ENCODE measurements around the gene RNF126. TPM values are rescaled to one million over a fixed set of nuclear protein-coding genes. Genes with fewer than 3 reads are reported as not detected.

The RNF126 gene
- total and polyA plus RNA-seq, 8 donors: 21.1 to 240 (median 35.0) TPM

GRCh38 chr19:695352-695949 is 32.4 kb upstream of the RNF126 start, which contains the start of gene PRSS57:
Gene PRSS57, minus strand, starts transcription at chr19:695452. Its CDS starts 22 bp downstream, at chr19:695430.
- no peaks in the 10 kb centered on the region for H3K9me3 ChIP-seq
- no peak within 1 kb of the TSS for H3K27ac ChIP-seq
- DNase-seq: no peak
- TF ChIP-seq, protein P1, sequence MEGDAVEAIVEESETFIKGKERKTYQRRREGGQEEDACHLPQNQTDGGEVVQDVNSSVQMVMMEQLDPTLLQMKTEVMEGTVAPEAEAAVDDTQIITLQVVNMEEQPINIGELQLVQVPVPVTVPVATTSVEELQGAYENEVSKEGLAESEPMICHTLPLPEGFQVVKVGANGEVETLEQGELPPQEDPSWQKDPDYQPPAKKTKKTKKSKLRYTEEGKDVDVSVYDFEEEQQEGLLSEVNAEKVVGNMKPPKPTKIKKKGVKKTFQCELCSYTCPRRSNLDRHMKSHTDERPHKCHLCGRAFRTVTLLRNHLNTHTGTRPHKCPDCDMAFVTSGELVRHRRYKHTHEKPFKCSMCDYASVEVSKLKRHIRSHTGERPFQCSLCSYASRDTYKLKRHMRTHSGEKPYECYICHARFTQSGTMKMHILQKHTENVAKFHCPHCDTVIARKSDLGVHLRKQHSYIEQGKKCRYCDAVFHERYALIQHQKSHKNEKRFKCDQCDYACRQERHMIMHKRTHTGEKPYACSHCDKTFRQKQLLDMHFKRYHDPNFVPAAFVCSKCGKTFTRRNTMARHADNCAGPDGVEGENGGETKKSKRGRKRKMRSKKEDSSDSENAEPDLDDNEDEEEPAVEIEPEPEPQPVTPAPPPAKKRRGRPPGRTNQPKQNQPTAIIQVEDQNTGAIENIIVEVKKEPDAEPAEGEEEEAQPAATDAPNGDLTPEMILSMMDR (IDR thresholded peaks at IDR 0.05): no peak
- TF ChIP-seq EP300 (IDR thresholded peaks at IDR 0.05) (no peak), POLR2AphosphoS5 (IDR thresholded peaks at IDR 0.05) (no peak), POLR2A (IDR thresholded peaks at IDR 0.05) (no peak)
- no peaks in the 10 kb centered on the region for H3K36me3 ChIP-seq
- peak within 1 kb of the TSS in 1 of 4 donors; percentile 4 for H3K4me3 ChIP-seq
- H3K27me3 ChIP-seq: peaks cover 0 to 34% (median 13%) of the 10 kb centered on the region in 3 donors
- no peaks in the 10 kb centered on the region for H3K4me1 ChIP-seq
- 46 to 75% (median 61%) methylated on average over 18 to 31 of the region's 31 CpGs for whole genome bisulfite sequencing, 5 donors
- intact Hi-C loops (cut with DNase I; ENCODE audit: low total_unique reads): no loop called here

DNA sequence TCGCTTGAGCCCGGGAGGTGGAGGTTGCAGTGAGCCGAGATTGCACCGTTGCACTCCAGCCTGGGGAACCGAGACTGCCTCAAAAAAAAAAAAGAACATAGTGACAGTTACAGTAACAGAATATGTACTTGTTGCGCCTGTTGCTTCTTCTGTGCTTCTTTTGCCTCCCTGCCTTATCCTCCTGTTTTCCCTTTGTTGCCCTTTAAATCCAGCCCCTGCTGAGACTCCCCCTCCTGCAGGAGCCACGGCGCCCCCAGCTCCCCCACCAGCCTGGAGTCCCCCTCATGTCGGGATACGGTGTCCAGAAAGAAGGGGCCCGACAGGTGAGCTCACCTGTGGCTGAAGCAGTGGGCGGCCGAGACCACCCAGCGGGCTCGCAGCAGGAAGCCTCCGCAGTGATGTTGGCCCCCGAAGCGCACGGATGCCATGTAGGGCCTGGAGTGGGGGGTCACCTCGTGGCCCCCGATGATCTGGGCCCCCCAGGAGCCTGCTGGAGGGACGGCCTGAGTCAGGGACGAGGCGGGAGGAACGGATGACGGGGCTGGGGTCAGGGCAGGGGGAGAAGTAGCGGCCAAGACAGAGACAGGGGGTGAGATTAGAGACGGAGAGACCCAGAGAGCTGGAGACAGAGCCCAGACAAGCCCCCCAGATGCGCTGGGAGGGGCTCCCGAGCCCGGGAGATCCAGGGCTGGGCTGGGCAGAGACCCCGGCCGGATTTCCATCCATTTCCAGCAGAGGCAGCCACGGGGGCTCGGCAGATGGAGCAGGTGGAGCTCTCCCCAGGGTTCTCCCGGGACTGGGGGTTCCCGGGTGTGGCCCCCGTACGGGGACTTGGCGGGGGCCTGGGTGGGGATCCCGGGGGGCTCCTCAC is 31.7 kb upstream of the RNF126 start:
- no peak for DNase-seq
- peaks cover 0 to 34% (median 13%) of the 10 kb centered on the region in 3 donors for H3K27me3 ChIP-seq
- no peaks in the 10 kb centered on the region for H3K36me3 ChIP-seq
- H3K27ac ChIP-seq: no peak overlapping the region
- WGBS, 5 donors: 35 to 41% (median 40%) methylated on average over 33 to 41 of the region's 41 CpGs
- TF ChIP-seq POLR2A (IDR thresholded peaks at IDR 0.05) (no peak), POLR2AphosphoS5 (IDR thresholded peaks at IDR 0.05) (no peak), EP300 (IDR thresholded peaks at IDR 0.05) (no peak)
- TF ChIP-seq, protein P1 (IDR thresholded peaks at IDR 0.05): no peak
- H3K4me1 ChIP-seq: no peaks in the 10 kb centered on the region
- H3K9me3 ChIP-seq: no peaks in the 10 kb centered on the region
- peak overlapping the region in 1 of 4 donors; percentile 4 for H3K4me3 ChIP-seq
- intact Hi-C loops (cut with DNase I; ENCODE audit: low total_unique reads): no loop called here

DNA sequence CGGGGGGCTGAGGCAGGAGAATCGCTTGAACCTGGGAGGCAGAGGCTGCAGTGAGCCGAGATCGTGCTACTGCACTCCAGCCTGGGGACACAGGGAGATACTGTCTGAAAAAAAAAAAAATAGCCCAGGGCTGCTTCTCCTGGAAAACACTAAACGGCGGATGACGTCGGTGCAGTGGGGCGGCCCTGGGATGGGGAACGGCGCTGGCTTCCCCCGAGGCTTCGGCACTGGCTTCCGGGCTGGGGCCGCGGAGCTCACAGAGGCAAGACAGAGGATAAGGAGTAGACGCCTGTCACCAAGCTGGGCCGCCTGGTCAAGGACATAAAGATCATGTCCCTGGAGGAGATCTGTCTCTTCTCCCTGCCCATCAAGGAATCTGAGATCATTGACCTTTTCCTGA is 27.2 kb upstream of the RNF126 start:
- Histone ChIP-seq H3K36me3 (no peaks in the 10 kb centered on the region), H3K4me3 (no peak overlapping the region), H3K4me1 (no peaks in the 10 kb centered on the region), H3K9me3 (no peaks in the 10 kb centered on the region), H3K27me3 (peaks cover 0 to 8% (median 6%) of the 10 kb centered on the region in 3 donors), H3K27ac (no peak overlapping the region)
- TF ChIP-seq POLR2AphosphoS5 (IDR thresholded peaks at IDR 0.05): no peak
- no peak for DNase-seq
- WGBS, 5 donors: 70 to 78% (median 77%) methylated on average over 17 to 18 of the region's 18 CpGs
- intact Hi-C loops (cut with DNase I; ENCODE audit: low total_unique reads): no loop called here

DNA sequence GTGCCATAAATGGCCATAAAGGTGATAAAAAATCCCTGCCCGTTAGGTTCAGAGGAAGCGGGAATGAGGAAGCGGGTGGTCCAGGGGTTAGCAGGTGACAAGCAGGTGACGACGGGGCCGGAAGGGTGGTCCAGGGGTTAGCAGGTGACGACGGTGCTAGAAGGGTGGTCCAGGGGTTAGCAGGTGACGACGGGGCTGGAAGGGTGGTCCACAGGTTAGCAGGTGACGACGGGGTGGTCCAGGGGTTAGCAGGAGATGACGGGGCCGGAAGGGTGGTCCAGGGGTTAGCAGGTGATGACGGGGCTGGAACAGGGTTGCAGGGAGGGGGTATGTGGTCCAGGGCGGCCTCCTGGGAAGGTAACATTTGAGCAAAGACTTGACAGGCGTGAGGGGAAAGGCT is 26.0 kb upstream of the RNF126 start:
- no peak overlapping the region for H3K27ac ChIP-seq
- H3K36me3 ChIP-seq: no peaks in the 10 kb centered on the region
- no peaks in the 10 kb centered on the region for H3K9me3 ChIP-seq
- no peaks in the 10 kb centered on the region for H3K27me3 ChIP-seq
- intact Hi-C loops (cut with DNase I; ENCODE audit: low total_unique reads): no loop called here
- TF ChIP-seq POLR2A (IDR thresholded peaks at IDR 0.05) (no peak), EP300 (IDR thresholded peaks at IDR 0.05) (no peak), POLR2AphosphoS5 (IDR thresholded peaks at IDR 0.05) (no peak)
- TF ChIP-seq, protein P1 (IDR thresholded peaks at IDR 0.05): no peak
- no peak for DNase-seq
- no peaks in the 10 kb centered on the region for H3K4me1 ChIP-seq
- WGBS, 5 donors: 72 to 90% (median 83%) methylated on average over 15 to 17 of the region's 17 CpGs
- H3K4me3 ChIP-seq: no peak overlapping the region
